ENCODE data around the gene CTSA.

Gene CTSA

GRCh38 chr20:45890985-45891983 lies at the start of gene CTSA, which contains the start of gene NEURL2:
Gene CTSA, plus strand, starts transcription at chr20:45891335. Its CDS starts 234 bp downstream, at chr20:45891569.
Gene NEURL2, minus strand, starts transcription at chr20:45891208. Its CDS starts 217 bp downstream, at chr20:45890991.
- DNase-seq (ENCODE audit: low read depth, low spot score), result peak; percentile 65

GRCh38 chr20:45841407-45842129 lies 49.6 kb upstream of the CTSA start:
- no peak for DNase-seq (ENCODE audit: low read depth, low spot score)

- no peak for DNase-seq (ENCODE audit: low read depth, low spot score)
These were observed 48.8 kb upstream of the CTSA start for GRCh38 chr20:45842169-45842812.

GRCh38 chr20:45843506-45843905 lies 47.6 kb upstream of the CTSA start:
- no peak for DNase-seq (ENCODE audit: low read depth, low spot score)

GRCh38 chr20:45845452-45845851 lies 45.7 kb upstream of the CTSA start:
- DNase-seq (ENCODE audit: low read depth, low spot score), result no peak

- DNase-seq (ENCODE audit: low read depth, low spot score), result no peak
These were observed 42.7 kb upstream of the CTSA start for GRCh38 chr20:45848421-45848820.

- DNase-seq (ENCODE audit: low read depth, low spot score), result no peak
These were observed 42.1 kb upstream of the CTSA start for GRCh38 chr20:45848969-45849582.

GRCh38 chr20:45850238-45850637 lies 40.9 kb upstream of the CTSA start:
- no peak for DNase-seq (ENCODE audit: low read depth, low spot score)

- DNase-seq (ENCODE audit: low read depth, low spot score), result no peak
These were observed 40.2 kb upstream of the CTSA start for GRCh38 chr20:45850926-45851325.

GRCh38 chr20:45851501-45851900 lies 39.6 kb upstream of the CTSA start:
- no peak for DNase-seq (ENCODE audit: low read depth, low spot score)

GRCh38 chr20:45852326-45852725 lies 38.8 kb upstream of the CTSA start:
- DNase-seq (ENCODE audit: low read depth, low spot score), result no peak

- DNase-seq (ENCODE audit: low read depth, low spot score), result no peak
These were observed 37.7 kb upstream of the CTSA start for GRCh38 chr20:45853484-45853883.

GRCh38 chr20:45857114-45857881 lies 33.8 kb upstream of the CTSA start, which contains the start of the genes ACOT8 and ZSWIM3:
Gene ACOT8, minus strand, starts transcription at chr20:45857392. Its CDS starts 77 bp downstream, at chr20:45857315.
Gene ZSWIM3, plus strand, starts transcription at chr20:45857614. Its CDS starts 212 bp downstream, at chr20:45857826.
- DNase-seq (ENCODE audit: low read depth, low spot score), result peak; percentile 91

- DNase-seq (ENCODE audit: low read depth, low spot score), result no peak
These were observed 33.3 kb upstream of the CTSA start for GRCh38 chr20:45857882-45858216.

- DNase-seq (ENCODE audit: low read depth, low spot score), result no peak
These were observed 31.2 kb upstream of the CTSA start for GRCh38 chr20:45859916-45860315.

- DNase-seq (ENCODE audit: low read depth, low spot score), result no peak
These were observed 30.4 kb upstream of the CTSA start for GRCh38 chr20:45860560-45861220.

GRCh38 chr20:45861221-45862075 lies 29.7 kb upstream of the CTSA start:
- DNase-seq (ENCODE audit: low read depth, low spot score), result no peak

- no peak for DNase-seq (ENCODE audit: low read depth, low spot score)
These were observed 27.3 kb upstream of the CTSA start for GRCh38 chr20:45863543-45864470.

All from activated CD4-positive, CD25-positive, alpha-beta regulatory T cell treated with anti-CD3 and anti-CD28 coated beads, Interleukin-2, amount 50 U/mL, for 16 hours (primary cell).